GM19455 (cell line): Measurements from ENCODE around the gene COX7B2.

ENCODE experiments used
- ATAC-seq: cut with Tn5 transposase; IDR thresholded peaks from one replicate; pipeline ENCODE4 v1.9.1; 2021; ENCODE audit not compliant: unreplicated experiment

Gene COX7B2

DNA sequence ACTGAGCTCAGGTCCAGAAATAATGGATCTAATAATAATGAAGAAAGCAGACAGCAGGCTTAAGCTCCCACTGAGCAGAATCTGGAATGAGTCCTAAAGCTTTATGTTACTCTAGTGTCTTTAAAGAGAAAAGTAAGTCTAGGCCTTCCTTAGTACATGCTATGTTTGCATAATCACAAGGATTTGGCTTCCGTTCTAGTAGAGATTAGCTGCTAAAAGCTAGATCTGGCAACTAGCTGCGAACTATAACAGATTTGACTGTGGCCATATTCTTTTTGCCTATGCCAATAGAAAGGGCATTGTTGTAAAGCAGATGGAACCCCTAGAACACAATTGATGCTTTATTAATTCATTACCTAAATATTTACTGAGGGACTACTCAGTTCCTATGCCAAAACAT lies 19.0 kb downstream of the COX7B2 start:
- no peak for ATAC-seq

DNA sequence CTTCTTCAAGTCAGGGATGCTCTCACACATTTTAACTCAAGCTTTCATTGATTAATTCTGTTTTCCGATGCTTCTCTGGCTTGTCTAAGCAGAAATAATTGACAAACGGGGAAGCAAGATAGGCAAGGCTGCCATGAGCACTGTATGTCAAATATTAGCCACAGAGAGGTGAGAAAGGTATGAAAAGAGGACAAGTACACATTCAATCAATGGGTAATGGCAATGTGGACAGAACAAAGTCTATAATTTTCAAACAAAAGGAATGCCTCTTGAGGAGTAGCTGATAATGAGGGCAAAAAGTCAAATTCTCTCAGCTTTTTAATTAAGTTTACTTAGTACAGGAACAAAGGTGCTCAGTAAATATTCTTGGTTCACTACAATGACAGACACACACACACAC lies 19.6 kb downstream of the COX7B2 start:
- ATAC-seq, result no peak

GRCh38 chr4:46886711-46887110 lies 22.3 kb downstream of the COX7B2 start:
- no peak for ATAC-seq

DNA sequence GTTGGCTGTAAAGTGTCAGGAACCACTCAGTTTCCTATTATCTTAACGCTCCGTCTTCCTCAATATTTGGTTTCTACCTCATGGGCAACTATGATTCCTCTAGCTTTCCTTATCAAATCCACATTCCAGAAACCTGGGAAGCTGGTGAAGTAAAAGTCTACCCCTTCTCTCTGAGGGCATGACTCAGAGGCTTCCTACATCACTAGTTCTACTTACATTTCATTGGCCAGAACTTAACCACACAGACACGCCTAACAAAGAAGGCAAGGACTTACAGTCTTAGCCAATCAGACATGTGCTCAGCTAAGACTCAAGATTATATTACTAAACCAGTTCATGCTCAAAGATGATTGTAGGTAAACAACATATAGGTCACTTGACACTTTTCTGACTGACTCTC lies 30.4 kb downstream of the COX7B2 start:
- no peak for ATAC-seq

DNA sequence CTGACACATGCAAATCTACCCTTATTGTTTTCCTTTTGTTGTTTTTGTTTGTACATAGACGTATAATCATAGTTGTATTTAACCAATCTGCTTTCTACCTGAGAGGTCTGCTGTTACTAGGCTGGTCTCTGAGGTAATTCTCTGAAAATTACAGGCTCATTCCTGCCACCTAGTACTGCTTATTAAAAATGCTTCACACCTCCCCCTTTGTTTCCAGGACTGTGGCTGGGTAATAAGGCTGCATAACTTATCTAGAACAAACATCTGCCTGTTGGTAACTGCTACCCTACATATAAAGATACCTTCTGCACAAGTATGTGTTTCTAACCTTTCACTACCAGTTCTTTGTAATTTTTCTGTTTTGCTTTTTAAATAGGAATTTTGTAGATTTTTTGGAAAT lies 34.2 kb downstream of the COX7B2 start:
- ATAC-seq, result no peak

GRCh38 chr4:46870411-46870810 lies 38.6 kb downstream of the COX7B2 start:
- no peak for ATAC-seq

DNA sequence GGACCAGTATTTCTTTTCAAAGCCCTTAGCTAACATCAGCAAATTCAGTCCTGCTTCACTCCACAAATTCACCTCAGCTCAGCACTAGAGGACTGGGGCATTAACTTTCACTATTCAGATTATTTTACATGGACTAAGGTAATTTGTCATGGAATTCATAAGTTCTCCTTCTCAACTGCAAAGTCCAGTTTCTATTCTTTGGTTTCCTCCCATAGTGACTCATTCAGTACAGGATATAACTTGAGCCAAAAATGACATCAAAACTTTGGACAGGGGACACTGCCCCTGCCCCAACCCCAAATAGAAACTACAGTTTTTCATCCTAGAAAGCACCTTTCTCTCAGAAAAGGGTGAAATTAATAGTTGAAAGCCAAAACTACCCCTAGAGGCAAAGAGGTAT lies 52.7 kb downstream of the COX7B2 start:
- no peak for ATAC-seq

DNA sequence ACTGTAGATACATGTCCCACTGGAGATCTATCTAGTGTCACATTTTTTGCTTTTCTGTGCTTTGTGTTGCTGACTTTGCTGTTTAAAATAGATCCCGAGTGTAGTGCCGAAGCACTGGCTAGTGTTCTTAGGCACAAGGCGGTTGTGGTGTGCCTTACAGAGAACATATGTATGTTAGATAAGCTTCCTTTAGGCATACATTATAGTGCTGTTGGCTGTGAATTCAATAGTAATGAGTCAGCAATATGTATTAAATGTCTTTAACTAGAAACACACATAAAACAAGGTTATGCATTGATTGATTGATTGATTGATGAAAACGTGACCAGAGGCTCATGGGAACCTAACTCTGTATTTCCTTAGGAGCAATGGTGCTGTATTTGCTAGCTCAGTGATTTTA lies 56.2 kb downstream of the COX7B2 start:
- no peak for ATAC-seq

DNA sequence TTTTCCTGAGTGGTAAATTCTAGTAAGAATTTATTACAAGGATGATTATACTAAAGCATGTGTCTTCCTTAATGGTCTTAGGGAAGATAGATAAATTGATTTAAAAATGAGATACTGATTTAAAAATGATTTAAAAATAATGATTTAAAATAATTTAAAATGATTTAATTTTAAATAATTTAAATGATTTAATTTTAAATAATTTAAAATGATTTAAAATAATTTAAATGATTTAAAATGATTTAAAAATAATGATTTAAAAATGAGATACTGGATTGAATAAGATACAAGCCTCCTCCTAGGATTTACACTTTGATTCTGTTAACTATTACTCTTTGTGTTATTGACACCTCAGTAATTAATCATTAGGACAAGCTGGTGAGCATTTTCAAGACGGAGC lies 59.0 kb downstream of the COX7B2 start:
- ATAC-seq, result no peak

GRCh38 chr4:46844325-46844917 lies 64.6 kb downstream of the COX7B2 start:
- ATAC-seq, result peak; percentile 53

GRCh38 chr4:46839128-46839527 lies 69.9 kb downstream of the COX7B2 start:
- ATAC-seq, result no peak

GRCh38 chr4:46837639-46838038 lies 71.4 kb downstream of the COX7B2 start:
- ATAC-seq, result no peak

- ATAC-seq, result no peak
Measured at GRCh38 chr4:46836584-46836983, 72.5 kb downstream of the COX7B2 start.

DNA sequence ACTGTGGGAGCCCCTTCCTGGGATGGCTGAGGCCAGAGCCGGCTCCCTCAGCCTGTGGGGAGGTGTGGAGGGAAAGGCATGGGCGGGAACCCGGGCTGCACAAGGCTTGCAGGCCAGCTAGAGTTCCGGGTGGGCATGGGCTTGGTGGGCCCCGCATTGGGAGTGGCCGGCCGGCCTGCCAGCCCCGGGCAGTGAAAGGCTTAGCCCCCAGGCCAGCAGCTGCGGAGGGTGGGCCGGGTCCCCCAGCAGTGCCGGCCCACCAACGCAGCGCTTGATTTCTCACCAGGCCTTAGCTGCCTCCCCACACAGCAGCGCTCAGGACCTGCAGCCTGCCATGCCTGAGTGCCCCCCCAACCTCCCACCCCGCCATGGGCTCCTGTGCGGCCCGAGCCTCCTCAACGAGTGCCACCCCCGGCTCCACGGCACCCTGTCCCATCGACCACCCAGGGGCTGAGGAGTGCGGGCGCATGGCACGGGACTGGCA lies 78.0 kb downstream of the COX7B2 start:
- ATAC-seq, result no peak

GRCh38 chr4:46820154-46820553 lies 88.9 kb downstream of the COX7B2 start:
- ATAC-seq, result no peak

DNA sequence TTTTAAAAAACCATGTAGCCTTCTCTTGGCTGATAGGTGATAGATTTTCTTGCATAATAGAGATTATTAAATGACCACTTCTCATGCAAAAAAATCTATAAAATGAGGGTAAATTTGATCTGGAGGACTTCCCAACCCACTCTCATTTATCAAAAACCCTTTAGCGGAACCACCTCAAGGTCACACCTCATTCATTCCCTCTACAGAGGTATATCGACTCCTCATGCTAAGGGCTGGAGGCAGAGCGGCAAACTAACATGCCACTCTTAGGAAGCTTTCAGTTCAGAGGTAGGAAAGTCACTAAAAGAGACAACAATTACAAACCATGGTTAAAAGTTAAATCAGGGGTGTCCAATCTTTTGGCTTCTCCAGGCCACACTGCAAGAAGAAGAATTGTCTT lies 90.0 kb downstream of the COX7B2 start:
- ATAC-seq, result no peak

GRCh38 chr4:46818604-46819003 lies 90.4 kb downstream of the COX7B2 start:
- no peak for ATAC-seq

DNA sequence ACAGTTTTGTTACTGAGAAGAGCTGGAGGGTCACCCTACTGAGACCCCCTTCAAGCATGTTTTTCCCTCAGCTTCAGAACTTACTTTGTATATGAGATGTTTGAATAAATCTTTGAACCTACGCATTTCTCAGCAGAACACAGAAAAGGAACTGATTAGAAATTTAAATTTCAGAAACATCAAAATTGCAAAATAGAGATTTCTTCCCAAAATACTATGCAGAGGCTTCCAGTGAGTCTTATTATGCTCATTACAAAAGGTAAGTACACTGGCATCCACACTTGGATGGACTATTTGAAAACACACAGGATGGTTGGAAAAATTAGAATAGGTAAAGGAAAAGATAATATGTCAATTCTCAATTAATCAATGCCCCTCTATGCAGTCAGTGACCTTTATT lies 91.2 kb downstream of the COX7B2 start:
- ATAC-seq, result no peak

DNA sequence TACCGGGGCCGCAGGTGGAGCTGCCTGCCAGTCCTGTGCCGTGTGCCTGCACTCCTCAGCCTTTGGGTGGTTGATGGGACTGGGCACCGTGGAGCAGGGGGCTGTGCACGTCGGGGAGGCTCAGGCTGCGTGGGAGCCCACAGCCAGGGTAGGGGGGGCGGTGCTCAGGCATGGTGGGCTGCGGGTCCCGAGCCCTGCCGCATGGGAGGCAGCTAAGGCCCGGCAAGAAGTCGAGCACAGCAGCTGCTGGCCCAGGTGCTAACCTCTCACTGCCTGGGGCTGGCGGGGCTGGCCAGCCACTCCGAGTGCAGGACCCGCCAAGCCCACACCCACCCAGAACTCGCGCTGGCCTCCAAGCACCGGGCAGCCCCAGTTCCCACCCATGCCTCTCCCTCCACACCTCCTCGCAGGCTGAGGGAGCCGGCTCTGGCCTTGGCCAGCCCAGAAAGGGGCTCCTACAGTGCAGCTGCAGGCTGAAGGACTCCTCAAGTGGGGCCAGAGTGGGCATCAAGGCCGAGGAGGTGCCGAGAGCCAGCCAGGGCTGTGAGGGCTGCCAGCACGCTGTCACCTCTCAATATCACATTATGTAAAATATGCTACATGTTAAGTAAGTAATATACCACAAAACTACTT lies 104.1 kb downstream of the COX7B2 start:
- ATAC-seq, result no peak

GRCh38 chr4:46793036-46793435 lies 116.0 kb downstream of the COX7B2 start:
- ATAC-seq, result no peak

DNA sequence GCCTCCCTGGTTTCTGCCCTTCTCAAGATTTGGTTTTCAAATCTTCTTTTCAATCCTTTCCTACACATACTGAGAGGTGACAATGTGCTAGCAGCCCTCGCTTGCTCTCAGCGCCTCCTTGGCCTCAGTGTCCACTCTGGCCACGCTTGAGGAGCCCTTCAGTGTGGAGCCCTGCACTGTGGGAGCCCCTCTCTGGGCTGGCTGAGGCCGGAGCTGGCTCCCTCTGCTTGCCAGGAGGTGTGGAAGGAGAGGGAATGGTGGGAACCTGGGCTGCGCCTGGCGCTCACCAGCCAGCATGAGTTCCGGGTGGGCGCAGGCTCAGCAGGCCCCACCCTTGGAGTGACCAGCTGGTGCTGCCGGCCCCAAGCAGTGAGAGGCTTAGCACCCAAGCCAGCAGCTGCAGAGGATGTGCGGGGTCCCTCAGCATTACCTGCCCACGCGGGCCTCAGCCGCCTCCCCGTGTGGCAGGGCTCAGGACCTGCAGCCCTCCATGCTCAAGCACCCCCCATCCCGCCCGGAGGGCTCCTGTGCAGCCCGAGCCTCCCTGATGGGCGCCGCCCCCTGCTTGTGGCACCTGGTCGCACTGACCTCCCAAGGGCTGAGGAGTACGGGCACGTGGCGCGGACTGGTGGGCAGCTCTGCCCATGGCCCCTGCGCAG lies 127.5 kb downstream of the COX7B2 start:
- ATAC-seq, result no peak

- no peak for ATAC-seq
Measured at GRCh38 chr4:46765465-46765864, 143.6 kb downstream of the COX7B2 start.

DNA sequence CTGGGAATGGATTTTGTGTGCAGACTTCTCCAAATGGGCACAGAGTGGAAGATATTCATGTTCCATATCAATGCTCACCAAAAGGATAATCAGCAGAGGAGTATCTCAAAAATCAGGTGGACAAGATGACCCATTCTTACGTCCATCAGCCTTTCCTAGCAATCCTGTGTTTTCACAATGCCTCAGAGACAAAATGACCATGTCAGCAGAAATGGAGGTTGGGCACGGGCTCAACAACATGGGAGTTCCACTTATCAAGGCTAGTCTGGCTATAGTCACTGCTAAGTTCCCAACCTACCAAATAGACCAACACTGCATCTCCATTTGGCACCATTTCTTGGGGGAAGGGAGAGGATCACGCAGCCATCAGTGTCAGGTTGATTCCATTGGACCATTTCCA lies 179.0 kb downstream of the COX7B2 start:
- no peak for ATAC-seq
